ENCODE data around the gene PELI2. TPM values are rescaled to one million over a fixed set of nuclear protein-coding genes. Genes with fewer than 3 reads are reported as not detected.

Gene PELI2
- total RNA-seq, 4 donors from 2014 or later, result 12.9 to 21.8 (median 17.6) TPM

- TF ChIP-seq CTCF (IDR thresholded peaks at IDR 0.05; ENCODE audit: low read depth), result no peak
Measured at GRCh38 chr14:56328021-56328420, 209.8 kb downstream of the PELI2 start.

- TF ChIP-seq CTCF (IDR thresholded peaks at IDR 0.05; ENCODE audit: low read depth), result no peak
Measured at GRCh38 chr14:56331592-56332216, 213.5 kb downstream of the PELI2 start.

GRCh38 chr14:56333359-56334292 is 215.4 kb downstream of the PELI2 start:
- TF ChIP-seq CTCF (IDR thresholded peaks at IDR 0.05; ENCODE audit: low read depth), result no peak

- TF ChIP-seq CTCF (IDR thresholded peaks at IDR 0.05; ENCODE audit: low read depth), result no peak
Measured at GRCh38 chr14:56334458-56334857, 216.2 kb downstream of the PELI2 start.

GRCh38 chr14:56338674-56339073 is 220.5 kb downstream of the PELI2 start:
- TF ChIP-seq CTCF (IDR thresholded peaks at IDR 0.05; ENCODE audit: low read depth), result no peak

- no peak for TF ChIP-seq CTCF (IDR thresholded peaks at IDR 0.05; ENCODE audit: low read depth)
Measured at GRCh38 chr14:56339855-56340701, 221.9 kb downstream of the PELI2 start.
